K562 (cell line): ENCODE data around the gene DENND1A. TPM values are rescaled to one million over a fixed set of nuclear protein-coding genes. Genes with fewer than 3 reads are reported as not detected.

Source experiments
- ARID1B ChIP-seq: fragments of 450-650 bp; IDR thresholded peaks from 2 replicates; pipeline ENCODE4 v1.6.1; 2016; ENCODE audit warnings: antibody characterized with exemption, mild to moderate bottlenecking, inconsistent platforms
- CBX8 ChIP-seq: fragments of 200-600 bp; sonication (generic); IDR thresholded peaks from 2 replicates; pipeline ENCODE4 v1.6.1; 2012; ENCODE audit warnings: borderline replicate concordance, mixed run types, low read depth, mild to moderate bottlenecking, moderate library complexity, mixed read lengths, low read length, control low read depth, inconsistent platforms; ENCODE audit not compliant: poor library complexity, severe bottlenecking; ENCODE audit errors: extremely low read depth
- COPS2 ChIP-seq: fragments of 450-650 bp; conservative IDR thresholded peaks from 2 replicates; pipeline ENCODE4 v1.6.1; 2016; ENCODE audit warnings: mild to moderate bottlenecking, moderate library complexity
- CTCFL ChIP-seq: IDR thresholded peaks from 2 replicates; pipeline ENCODE4 v1.6.1; 2011; ENCODE audit warnings: borderline replicate concordance, low read depth, mild to moderate bottlenecking, moderate library complexity, low read length; ENCODE audit not compliant: insufficient read depth, poor library complexity, severe bottlenecking
- CXXC5 ChIP-seq: fragments of 250-450 bp; sonication (Bioruptor Pico); IDR thresholded peaks from 2 replicates; pipeline ENCODE4 v1.8.0; 2022; ENCODE audit warnings: inconsistent platforms, mild to moderate bottlenecking, moderate library complexity
- MEF2D ChIP-seq: conservative IDR thresholded peaks from 2 replicates; pipeline ENCODE4 v1.6.1; 2016; ENCODE audit warnings: low read depth, missing genetic modification characterization, missing compliant biosample characterization
- MIER1 ChIP-seq: fragments of 450-650 bp; IDR thresholded peaks from 2 replicates; pipeline ENCODE4 v1.6.1; 2016; ENCODE audit warnings: antibody characterized with exemption, mild to moderate bottlenecking, low read depth
- MITF ChIP-seq: IDR thresholded peaks from 2 replicates; pipeline ENCODE4 v1.6.1; 2014; ENCODE audit warnings: antibody characterized with exemption
- NFYB ChIP-seq: IDR thresholded peaks from 2 replicates; pipeline ENCODE4 v1.6.1; 2011; ENCODE audit warnings: mild to moderate bottlenecking, moderate library complexity; ENCODE audit not compliant: insufficient read length; ENCODE audit errors: extremely low read depth
- NR1H2 ChIP-seq: sonication (generic); formaldehyde crosslinking; IDR thresholded peaks from 2 replicates; pipeline ENCODE4 v1.4.0; 2020; ENCODE audit warnings: mild to moderate bottlenecking, missing genetic modification reagents
- POLR2H ChIP-seq: IDR thresholded peaks from 2 replicates; pipeline ENCODE4 v1.6.1; 2016; ENCODE audit warnings: missing genetic modification characterization, low read depth, mild to moderate bottlenecking, control low read depth, missing compliant biosample characterization, moderate library complexity
- REST ChIP-seq, 2 experiments: fragments of 450-650 bp; formaldehyde crosslinking in 1 of 2; IDR thresholded peaks; 2 replicates each; pipeline versions ENCODE4 v1.4.0 to v1.6.1; 2014 to 2020; ENCODE audit warnings: mild to moderate bottlenecking in 2 of 2, borderline replicate concordance in 1 of 2, low read depth in 1 of 2
- SP1 ChIP-seq: sonication (generic); formaldehyde crosslinking; IDR thresholded peaks from 2 replicates; pipeline ENCODE4 v1.8.1; 2022; ENCODE audit warnings: mild to moderate bottlenecking, missing genetic modification reagents
- ZNF41 ChIP-seq: fragments of 250-450 bp; sonication (Bioruptor Pico); conservative IDR thresholded peaks from 2 replicates; pipeline ENCODE4 v1.4.0; 2020; ENCODE audit warnings: mild to moderate bottlenecking
- polyA plus RNA-seq, 8 experiments: library from polyadenylated mRNA; depleted of rRNA in 4 of 8; stranded (reverse) in 5 of 8; unstranded in 3 of 8; fragments of >200 nt; fragmentation: Nextera tagmentation in 2 of 8; fragmentation: Illumina TruSeq in 1 of 8; extraction: Ambion mirVana in 2 of 8; extraction: Trizol in 1 of 8; gene quantifications; 2 replicates each; pipeline versions ENCODE4 v1.2.1 to v1.2.3, GENCODE V29; 2011 to 2014; ENCODE audit warnings: inconsistent platforms in 1 of 8, missing spikeins in 1 of 8
- total RNA-seq, 7 experiments: library from RNA; depleted of rRNA in 6 of 7; stranded (reverse); fragments of >200 nt in 6 of 7; fragmentation: Illumina TruSeq in 2 of 7; extraction: Trizol in 2 of 7; gene quantifications; 2 replicates each; pipeline versions ENCODE4 v1.2.1 to v1.2.3, GENCODE V29; 2011 to 2021; ENCODE audit warnings: low replicate concordance in 1 of 7

The DENND1A gene
- total and polyA plus RNA-seq, 9 of the 15 experiments (the other 6 are each of a cell fraction or from before 2014, with no cell fraction given) = 7.6 to 29.5 (median 15.7) TPM

GRCh38 chr9:123927625-123928532, 2.0 kb downstream of the DENND1A start (continued):
- TF ChIP-seq CTCFL (no peak), MITF (no peak), ZNF41 (no peak), COPS2 (no peak), MEF2D (tag) (no peak), NR1H2 (CRISPR knock-in tag) (no peak), MIER1 (peak; percentile 70), ARID1B (0 out of 2 replicates have a peak, but pooled peaks have one; percentile 14), SP1 (no peak), NFYB (no peak), POLR2H (tag) (no peak), REST (IDR thresholded peaks at IDR 0.05; ENCODE audit: borderline replicate concordance) (peak; percentile 94), REST (CRISPR knock-in tag; IDR thresholded peaks at IDR 0.05; ENCODE audit: low read depth) (peak; percentile 85), CBX8 (no peak), CXXC5 (CRISPR knock-in tag) (0 out of 2 replicates have a peak, but pooled peaks have one; percentile 22)
